Mammary epithelial cell (primary cell): Measurements from ENCODE around the gene CACUL1.

Experiments used
- CTCF ChIP-seq, 2 donors: IDR thresholded peaks in 1 of 2; conservative IDR thresholded peaks in 1 of 2; 2 replicates each; pipeline ENCODE4 v1.5.1; 2011 to 2012; ENCODE audit warnings: inconsistent platforms in 2 of 2, low read length in 2 of 2, mild to moderate bottlenecking in 2 of 2, control low read depth in 1 of 2, low read depth in 1 of 2; ENCODE audit not compliant: insufficient read depth in 1 of 2; ENCODE audit errors: extremely low read depth in 1 of 2
- EZH2 ChIP-seq: IDR thresholded peaks from 2 replicates; pipeline ENCODE4 v1.6.1; 2012; ENCODE audit warnings: low read length, inconsistent platforms, borderline replicate concordance

GRCh38 chr10:118698421-118698820 is 56.3 kb downstream of the CACUL1 start:
- TF ChIP-seq CTCF (conservative IDR thresholded peaks at IDR 0.05 in 1 of 2, IDR thresholded peaks at IDR 0.05 in 1 of 2; ENCODE audit: extremely low read depth in 1 of 2, insufficient read depth in 1 of 2, low read depth in 1 of 2, low read length in 2 of 2) (no peak), EZH2 (no peak)
